Tibial nerve (tissue), 4 donors: ENCODE data around the gene MARCHF3.

Experiments used
- CTCF ChIP-seq, 5 experiments: fragments of 200-600 bp in 3 of 5; fragments of 450-650 bp in 2 of 5; sonication (generic) in 3 of 5; IDR thresholded peaks; one replicate each; pipeline ENCODE4 v1.5.1; 2016 to 2019; ENCODE audit warnings: antibody characterized with exemption in 5 of 5, mild to moderate bottlenecking in 3 of 5, moderate library complexity in 2 of 5
- EP300 ChIP-seq, 2 donors: sonication (generic); formaldehyde crosslinking; IDR thresholded peaks; one replicate each; pipeline ENCODE4 v1.6.1; 2017; ENCODE audit warnings: antibody characterized with exemption in 2 of 2, mild to moderate bottlenecking in 1 of 2

GRCh38 chr5:126858441-126858840, 171.9 kb downstream of the MARCHF3 start:
- TF ChIP-seq EP300 (IDR thresholded peaks at IDR 0.05), result no peak
- TF ChIP-seq CTCF (IDR thresholded peaks at IDR 0.05), result no peak
